GM19239 (cell line): Measurements from ENCODE around the gene MSMP.

Experiments used
- DNase-seq: peaks from one replicate; pipeline ENCODE4 v3.0.0; 2011; ENCODE audit warnings: low spot score; ENCODE audit not compliant: insufficient read length
- FAIRE-seq: peaks from 2 replicates; lab custom pipeline; 2011; peaks lifted over from hg19 to GRCh38; lab: Jason Lieb, UNC

MSMP gene, protein sequence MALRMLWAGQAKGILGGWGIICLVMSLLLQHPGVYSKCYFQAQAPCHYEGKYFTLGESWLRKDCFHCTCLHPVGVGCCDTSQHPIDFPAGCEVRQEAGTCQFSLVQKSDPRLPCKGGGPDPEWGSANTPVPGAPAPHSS

GRCh38 chr9:35754264-35754663, at the start of gene MSMP:
Gene MSMP, minus strand, starts transcription at chr9:35754276. Its CDS starts 147 bp downstream, at chr9:35754129.
- DNase-seq (no peak), FAIRE-seq (no peak)

DNA sequence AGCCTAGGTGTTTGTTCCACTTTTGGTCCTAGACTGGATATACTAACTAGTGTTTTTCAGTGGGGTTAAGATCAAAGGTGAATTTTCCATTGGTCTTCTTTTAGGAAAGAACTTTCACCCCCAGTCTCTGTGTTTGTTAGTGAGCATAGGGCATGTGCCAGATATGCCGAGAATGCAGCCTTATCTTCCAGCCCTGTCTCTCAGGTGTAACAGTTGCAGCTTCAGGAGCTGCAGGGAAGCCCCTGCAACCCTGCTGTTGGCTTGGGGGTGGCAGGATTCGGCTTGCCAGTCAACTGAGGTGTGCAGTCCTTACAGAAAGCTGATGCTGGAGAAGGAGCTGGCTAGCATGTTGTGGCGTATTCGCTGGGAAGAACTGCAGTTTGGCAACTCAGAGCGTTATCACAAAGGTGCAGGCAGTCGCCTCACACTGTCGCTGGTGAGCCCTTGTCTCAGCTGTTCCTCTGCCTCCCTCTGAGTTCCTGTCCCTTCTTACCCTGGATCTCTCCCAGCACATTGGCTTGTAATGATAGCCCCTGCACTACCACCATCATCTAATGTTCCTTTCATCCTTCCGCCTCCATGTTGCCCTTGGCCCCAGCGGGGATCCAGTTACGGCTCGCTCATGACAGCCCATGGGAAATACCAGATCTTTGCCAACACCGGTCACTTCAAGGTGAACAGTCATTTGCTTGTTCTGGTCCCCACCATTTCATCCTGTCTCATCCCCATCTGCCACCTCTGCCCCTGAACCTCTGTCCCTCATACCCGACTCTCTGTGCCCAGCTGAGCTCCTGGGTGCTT, 47.5 kb upstream of the MSMP start:
- FAIRE-seq (no peak), DNase-seq (no peak)

GRCh38 chr9:35800530-35800929, 46.5 kb upstream of the MSMP start:
- DNase-seq (no peak), FAIRE-seq (no peak)

- DNase-seq (no peak), FAIRE-seq (no peak)
These were observed 44.7 kb upstream of the MSMP start for GRCh38 chr9:35798658-35799374.

DNA sequence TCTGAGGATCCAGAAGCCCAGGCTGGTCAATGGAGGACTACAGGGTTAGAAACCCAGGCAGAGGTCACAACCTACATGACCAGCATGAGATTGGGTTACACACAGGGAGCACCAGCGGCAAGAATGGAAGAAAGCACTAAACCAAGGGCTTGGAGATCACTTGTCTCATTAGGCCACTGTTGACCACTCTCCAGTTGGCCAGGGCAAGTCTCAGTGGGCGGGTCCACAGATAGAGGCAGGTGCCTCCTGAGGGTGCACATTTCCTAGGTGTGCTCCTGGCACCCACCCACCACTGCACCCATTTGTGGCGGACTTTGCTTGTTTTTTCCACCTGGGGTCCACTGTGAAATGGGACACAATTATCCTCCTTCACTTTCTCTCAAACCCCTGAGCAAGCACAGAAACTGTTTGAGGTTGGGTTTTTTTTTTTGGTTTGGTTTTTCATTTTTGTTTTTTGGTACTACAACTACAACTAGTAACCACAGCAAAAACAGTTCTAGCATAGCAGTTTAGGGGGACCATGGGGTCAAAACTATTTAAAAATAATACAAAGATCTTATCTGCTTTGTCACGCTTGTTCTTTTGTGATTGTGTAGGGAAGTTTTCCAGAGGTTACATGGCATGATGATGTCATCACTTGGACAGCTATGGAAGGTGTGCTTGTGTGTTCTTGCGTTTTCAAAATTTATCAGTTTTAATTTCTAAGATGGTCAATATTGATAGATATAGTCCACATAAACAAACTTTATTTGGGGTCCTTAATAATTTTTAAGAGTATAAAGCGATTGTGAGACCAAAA, 43.4 kb upstream of the MSMP start:
- DNase-seq (no peak), FAIRE-seq (peak; percentile 60)

DNA sequence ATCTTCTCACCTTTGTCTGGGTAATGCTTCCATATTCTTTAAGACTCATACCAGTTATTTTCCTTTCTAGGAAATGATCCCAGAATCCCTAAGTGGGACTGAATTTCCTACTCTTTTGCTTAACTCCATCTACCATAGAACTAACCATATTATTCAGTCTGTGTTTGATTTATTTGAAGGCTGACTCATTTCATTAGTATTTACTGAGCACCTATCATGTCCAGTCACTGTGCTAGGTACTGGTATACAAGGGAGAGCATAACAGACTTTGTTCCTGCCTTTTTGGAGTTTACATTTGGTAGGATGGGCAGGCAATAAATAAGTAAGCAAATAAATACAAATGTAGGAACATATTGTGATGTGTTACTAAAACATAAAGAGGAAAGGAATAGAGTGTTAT, 41.6 kb upstream of the MSMP start:
- DNase-seq (no peak), FAIRE-seq (no peak)

DNA sequence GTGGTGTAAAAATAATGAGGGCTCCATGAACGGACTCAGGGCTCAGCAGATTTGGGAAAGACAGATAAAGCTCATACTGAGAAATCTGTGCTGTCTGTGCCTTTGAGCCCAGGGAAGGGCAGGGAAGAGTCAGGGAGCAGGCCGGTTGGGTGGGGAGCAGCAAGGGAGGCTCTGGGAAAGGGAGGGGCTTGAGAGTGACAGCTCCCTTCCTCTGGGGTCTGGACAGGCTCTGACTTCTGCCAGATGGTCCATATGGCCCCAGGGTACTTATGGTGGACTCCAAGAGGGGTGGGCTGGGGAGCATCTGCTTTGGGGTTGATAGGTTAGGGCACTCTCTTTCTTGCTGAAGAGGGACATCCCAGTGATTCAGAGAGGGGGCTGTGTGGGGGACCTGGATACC, 39.4 kb upstream of the MSMP start:
- FAIRE-seq = no peak
- no peak for DNase-seq

DNA sequence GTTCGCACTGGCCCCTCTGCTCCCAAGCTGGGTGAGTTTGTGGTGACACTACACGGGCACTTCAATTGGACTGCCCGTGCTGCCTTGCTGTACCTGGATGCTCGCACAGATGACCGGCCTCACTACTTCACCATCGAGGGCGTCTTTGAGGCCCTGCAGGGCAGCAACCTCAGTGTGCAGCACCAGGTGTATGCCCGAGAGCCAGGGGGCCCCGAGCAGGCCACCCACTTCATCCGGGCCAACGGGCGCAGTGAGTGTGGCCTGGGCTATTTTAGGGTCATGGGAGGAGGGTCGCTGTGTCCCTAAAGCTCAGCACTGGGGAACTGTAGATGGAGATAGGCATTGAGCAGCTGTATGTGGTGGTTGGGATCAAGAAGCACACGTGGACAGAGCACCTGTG, 38.8 kb upstream of the MSMP start:
- FAIRE-seq (no peak), DNase-seq (no peak)

GRCh38 chr9:35792024-35792813, 38.1 kb upstream of the MSMP start:
- no peak for FAIRE-seq
- DNase-seq = no peak

DNA sequence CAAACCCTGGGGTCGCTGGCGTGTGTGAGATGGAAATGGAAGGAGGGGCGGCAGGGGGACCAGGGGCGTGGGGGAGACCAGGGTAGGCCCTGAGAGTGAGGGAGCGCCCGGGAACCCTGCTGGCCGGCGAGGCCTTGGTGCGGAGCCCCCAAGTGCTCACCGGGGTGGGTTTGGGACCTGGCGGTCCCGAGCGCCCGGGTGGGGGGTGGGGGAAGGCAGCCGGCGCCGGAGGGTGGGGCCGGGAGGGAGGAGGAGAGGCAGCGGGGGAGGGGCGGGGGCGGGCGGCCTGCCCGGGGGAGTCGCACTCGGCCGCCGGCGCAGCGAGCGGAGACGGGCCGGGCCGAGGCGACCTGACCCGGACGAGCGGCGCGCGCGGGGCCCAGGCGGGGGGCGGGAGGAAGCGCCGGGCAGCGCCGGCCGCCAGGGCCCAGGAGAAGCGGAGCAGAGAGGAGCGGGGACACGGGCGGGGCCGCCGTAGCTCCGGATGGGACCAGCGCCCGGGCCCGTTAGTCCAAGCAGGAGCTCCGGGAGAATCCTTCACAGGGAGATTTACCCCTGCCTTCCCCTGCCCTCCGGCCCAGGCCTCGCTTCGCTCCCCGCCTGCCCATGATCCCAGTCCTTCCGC, 37.3 kb upstream of the MSMP start, which contains the start of gene NPR2:
NPR2 (plus strand) TSS at position 295 of the 625 bp plus-strand sequence. CDS start 818 bp downstream, outside the sequence.
- DNase-seq (no peak), FAIRE-seq (no peak)

DNA sequence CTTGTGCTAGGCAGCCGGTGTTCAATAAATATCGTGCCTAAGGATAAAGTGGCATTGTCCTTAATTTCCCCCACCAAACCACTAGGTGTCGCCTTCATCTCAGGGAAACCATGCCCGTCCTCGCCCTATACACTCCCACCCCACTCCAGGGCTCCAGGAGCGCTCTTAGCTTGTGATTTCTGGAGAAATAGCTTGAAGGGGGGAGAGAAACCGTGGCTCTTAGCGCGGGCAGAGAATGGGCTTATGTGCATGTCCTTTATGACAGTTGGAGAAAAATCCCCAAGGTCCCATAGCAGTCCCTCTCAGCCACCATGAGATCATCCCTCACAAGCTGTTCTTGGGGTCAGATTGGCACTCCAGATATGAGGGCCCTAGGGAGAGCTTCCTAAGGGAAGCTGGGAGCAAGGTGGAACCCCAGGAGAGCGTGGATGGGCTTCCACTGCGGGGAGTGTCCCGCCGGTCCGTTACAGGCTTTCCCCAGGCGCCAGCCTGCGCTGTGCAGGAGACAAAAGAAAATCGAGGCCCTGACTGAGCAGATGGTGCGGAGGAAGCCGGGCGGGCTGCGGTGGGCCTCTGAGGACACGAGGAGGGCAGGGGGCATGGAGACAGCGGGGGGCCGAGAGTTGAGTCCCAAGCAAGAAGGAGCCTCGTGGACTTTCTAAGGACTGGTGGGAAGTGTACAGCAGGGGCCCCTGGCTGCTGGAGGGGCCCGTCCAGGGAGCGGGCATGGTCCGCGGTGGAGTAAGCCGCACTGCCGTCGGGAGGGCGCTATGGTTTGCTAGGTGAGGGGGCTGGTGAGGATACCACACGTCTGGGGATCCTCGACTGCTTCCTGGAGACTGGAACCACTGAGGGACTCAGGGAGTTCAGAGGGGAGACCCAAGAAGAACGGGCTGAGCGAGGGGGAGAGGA, 36.6 kb upstream of the MSMP start:
- DNase-seq (peak; percentile 92), FAIRE-seq (peak; percentile 78)

GRCh38 chr9:35790025-35790384, 35.9 kb upstream of the MSMP start:
- FAIRE-seq (no peak), DNase-seq (no peak)

GRCh38 chr9:35789541-35789940, 35.5 kb upstream of the MSMP start:
- FAIRE-seq = no peak
- DNase-seq = no peak

GRCh38 chr9:35783418-35783817, 29.3 kb upstream of the MSMP start:
- FAIRE-seq (no peak), DNase-seq (no peak)

- FAIRE-seq (no peak), DNase-seq (no peak)
These were observed 27.0 kb upstream of the MSMP start for GRCh38 chr9:35781066-35781465.

DNA sequence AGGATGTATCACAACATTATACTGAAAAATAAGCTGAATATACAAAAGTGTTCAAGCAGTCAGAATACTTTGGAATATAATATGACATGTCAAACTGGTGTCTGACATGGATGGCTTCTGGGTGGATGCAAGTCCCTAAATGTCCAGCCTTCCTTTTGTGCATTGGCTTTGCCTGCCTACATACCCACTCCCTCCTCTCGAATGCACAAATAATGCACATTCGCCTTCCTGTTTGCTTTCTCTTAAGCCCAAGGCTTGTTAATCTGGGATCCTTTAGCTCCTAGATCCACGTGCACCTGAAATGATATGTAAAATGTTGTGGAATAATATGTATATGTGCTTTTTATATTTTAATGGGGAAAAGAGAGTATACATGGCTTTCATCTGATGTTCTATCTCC, 24.4 kb upstream of the MSMP start:
- no peak for DNase-seq
- FAIRE-seq = no peak

DNA sequence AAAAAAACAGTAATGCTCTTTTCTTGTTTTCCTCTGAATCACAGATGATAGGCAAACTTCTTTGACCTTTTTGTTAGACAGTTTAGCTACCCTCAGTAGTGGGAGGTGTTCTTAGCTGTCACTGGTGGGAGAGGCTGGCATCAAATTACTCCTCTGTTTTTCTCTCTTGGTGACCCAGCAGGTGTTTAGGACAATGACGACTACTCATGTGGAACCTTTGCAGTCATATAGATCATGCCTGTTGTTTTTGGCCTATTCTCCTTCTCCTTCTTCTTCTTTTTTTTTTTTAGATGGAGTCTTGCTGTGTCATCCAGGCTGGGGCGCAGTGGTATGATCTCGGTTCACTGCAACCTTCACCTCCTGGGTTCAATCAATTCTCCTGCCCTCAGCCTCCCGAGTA, 21.9 kb upstream of the MSMP start:
- no peak for DNase-seq
- no peak for FAIRE-seq

- no peak for FAIRE-seq
- no peak for DNase-seq
These were observed 21.0 kb upstream of the MSMP start for GRCh38 chr9:35774907-35775635.
